GM21723 (cell line): ENCODE measurements around the gene FTMT.
"Not testable (repeated sequence)": the region's sequence is repeated elsewhere in the genome, so short reads cannot be mapped to it uniquely, and the experiment has no call there.

Source experiments
- ATAC-seq: cut with Tn5 transposase; IDR thresholded peaks from one replicate; pipeline ENCODE4 v1.9.1; 2021; ENCODE audit warnings: mild to moderate bottlenecking, moderate library complexity; ENCODE audit not compliant: unreplicated experiment

The FTMT gene

GRCh38 chr5:121851643-121852574, at the start of gene FTMT:
FTMT (plus strand) TSS chr5:121851882; CDS start chr5:121851964, 82 bp downstream.
- no peak for ATAC-seq

GRCh38 chr5:121805251-121805650, 46.4 kb upstream of the FTMT start:
- ATAC-seq: not testable (repeated sequence)

GRCh38 chr5:121805911-121806310, 45.8 kb upstream of the FTMT start:
- no peak for ATAC-seq

- ATAC-seq: no peak
These were observed 35.5 kb upstream of the FTMT start for GRCh38 chr5:121816164-121816563.

GRCh38 chr5:121819682-121820261, 31.9 kb upstream of the FTMT start:
- ATAC-seq: no peak

- no peak for ATAC-seq
These were observed 18.1 kb upstream of the FTMT start for GRCh38 chr5:121833617-121834016.

- no peak for ATAC-seq
These were observed 17.7 kb upstream of the FTMT start for GRCh38 chr5:121834021-121834420.

- no peak for ATAC-seq
These were observed 9.8 kb upstream of the FTMT start for GRCh38 chr5:121841892-121842291.

GRCh38 chr5:121850272-121850671, 1.4 kb upstream of the FTMT start:
- ATAC-seq: no peak

GRCh38 chr5:121853850-121854249, 2.2 kb downstream of the FTMT start:
- no peak for ATAC-seq

GRCh38 chr5:121862801-121863200, 11.1 kb downstream of the FTMT start:
- no peak for ATAC-seq

GRCh38 chr5:121863753-121864285, 12.1 kb downstream of the FTMT start:
- no peak for ATAC-seq

- no peak for ATAC-seq
These were observed 15.7 kb downstream of the FTMT start for GRCh38 chr5:121867403-121867802.

- ATAC-seq: no peak
These were observed 18.8 kb downstream of the FTMT start for GRCh38 chr5:121870489-121870888.

- ATAC-seq: no peak
These were observed 21.2 kb downstream of the FTMT start for GRCh38 chr5:121872856-121873255.

- no peak for ATAC-seq
These were observed 21.7 kb downstream of the FTMT start for GRCh38 chr5:121873409-121873808.

GRCh38 chr5:121885630-121886029, 33.9 kb downstream of the FTMT start:
- ATAC-seq: no peak

GRCh38 chr5:121887727-121888126, 36.0 kb downstream of the FTMT start:
- ATAC-seq: no peak

GRCh38 chr5:121890297-121890858, 38.7 kb downstream of the FTMT start:
- ATAC-seq: no peak

GRCh38 chr5:121897341-121897740, 45.7 kb downstream of the FTMT start:
- ATAC-seq: no peak

GRCh38 chr5:121899346-121899745, 47.7 kb downstream of the FTMT start:
- ATAC-seq: no peak
